SK-N-MC (cell line): Measurements from ENCODE around the gene TTC21B.

Experiments
- EZH2 ChIP-seq: fragments of 200-600 bp; sonication (generic); IDR thresholded peaks from one replicate; pipeline ENCODE4 v1.6.1; 2017; ENCODE audit warnings: antibody characterized with exemption
- FOXP2 ChIP-seq: optimal IDR thresholded peaks from 2 replicates; pipeline ENCODE3; 2011; ENCODE audit warnings: mild to moderate bottlenecking, moderate library complexity; ENCODE audit not compliant: insufficient read depth; ENCODE audit errors: extremely low read length, control extremely low read depth
- POLR2AphosphoS5 ChIP-seq: IDR thresholded peaks from 2 replicates; pipeline ENCODE4 v1.6.1; 2012; ENCODE audit warnings: mild to moderate bottlenecking, low read depth, low read length, borderline replicate concordance

- TF ChIP-seq POLR2AphosphoS5 (no peak), EZH2 (no peak), FOXP2 (no peak)
Measured at GRCh38 chr2:165846056-165846455, 107.5 kb downstream of the TTC21B start.
